RWPE2 (cell line): ENCODE results near the gene TMEM88.

Experiments used
- ATAC-seq: fragments of 200-7000 bp; cut with Tn5 transposase; 3 replicates; pipeline ENCODE4 v1.9.1; 2021; ENCODE audit warnings: low read depth
- DNase-seq: peaks from one replicate; pipeline ENCODE4 v3.0.0-alpha.2; 2020; ENCODE audit warnings: low spot score
- H3K27ac ChIP-seq: fragments of 450-650 bp; 2 replicates; pipeline ENCODE4 v1.5.1; 2017; ENCODE audit warnings: mild to moderate bottlenecking; ENCODE audit not compliant: poor library complexity, severe bottlenecking
- H3K27me3 ChIP-seq: fragments of 250-450 bp; sonication (Bioruptor Pico); 2 replicates; pipeline ENCODE4 v1.5.1; 2021; ENCODE audit warnings: mild to moderate bottlenecking, moderate library complexity; ENCODE audit not compliant: insufficient read depth, poor library complexity, severe bottlenecking
- H3K36me3 ChIP-seq: fragments of 250-450 bp; sonication (Bioruptor Pico); 2 replicates; pipeline ENCODE4 v1.5.1; 2020; ENCODE audit warnings: low read depth, mild to moderate bottlenecking, moderate library complexity
- H3K4me1 ChIP-seq: fragments of 250-450 bp; sonication (Bioruptor Pico); 2 replicates; pipeline ENCODE4 v1.5.1; 2021; ENCODE audit warnings: mild to moderate bottlenecking, moderate library complexity; ENCODE audit not compliant: insufficient read depth, poor library complexity, severe bottlenecking
- H3K4me3 ChIP-seq: fragments of 250-450 bp; sonication (Bioruptor Pico); 2 replicates; pipeline ENCODE4 v1.5.1; 2021; ENCODE audit warnings: mild to moderate bottlenecking, moderate library complexity; ENCODE audit not compliant: severe bottlenecking
- H3K9me3 ChIP-seq: fragments of 250-450 bp; sonication (Bioruptor Pico); 2 replicates; pipeline ENCODE4 v1.5.1; 2021; ENCODE audit warnings: mild to moderate bottlenecking, moderate library complexity; ENCODE audit not compliant: severe bottlenecking
- CTCF ChIP-seq: fragments of 450-650 bp; IDR thresholded peaks from one replicate; pipeline ENCODE4 v1.5.1; 2017; ENCODE audit warnings: mild to moderate bottlenecking, moderate library complexity; ENCODE audit not compliant: poor library complexity, severe bottlenecking

TMEM88 gene

GRCh38 chr17:7894226-7894625 lies 39.4 kb downstream of the TMEM88 start:
- no peak overlapping the region for H3K4me3 ChIP-seq
- no peak overlapping the region for H3K27ac ChIP-seq
- H3K27me3 ChIP-seq: no peaks in the 10 kb centered on the region
- H3K36me3 ChIP-seq: peaks cover 74% of the 10 kb centered on the region
- H3K9me3 ChIP-seq: no peaks in the 10 kb centered on the region
- DNase-seq (no peak), ATAC-seq (no peak)
- H3K4me1 ChIP-seq: peaks cover 3% of the 10 kb centered on the region
- TF ChIP-seq CTCF: no peak

GRCh38 chr17:7894866-7895265 lies 40.0 kb downstream of the TMEM88 start:
- Histone ChIP-seq H3K27ac (no peak overlapping the region), H3K4me3 (no peak overlapping the region), H3K36me3 (peaks cover 75% of the 10 kb centered on the region), H3K4me1 (no peaks in the 10 kb centered on the region), H3K27me3 (no peaks in the 10 kb centered on the region), H3K9me3 (no peaks in the 10 kb centered on the region)
- ATAC-seq (no peak), DNase-seq (no peak)
- TF ChIP-seq CTCF: no peak

DNA sequence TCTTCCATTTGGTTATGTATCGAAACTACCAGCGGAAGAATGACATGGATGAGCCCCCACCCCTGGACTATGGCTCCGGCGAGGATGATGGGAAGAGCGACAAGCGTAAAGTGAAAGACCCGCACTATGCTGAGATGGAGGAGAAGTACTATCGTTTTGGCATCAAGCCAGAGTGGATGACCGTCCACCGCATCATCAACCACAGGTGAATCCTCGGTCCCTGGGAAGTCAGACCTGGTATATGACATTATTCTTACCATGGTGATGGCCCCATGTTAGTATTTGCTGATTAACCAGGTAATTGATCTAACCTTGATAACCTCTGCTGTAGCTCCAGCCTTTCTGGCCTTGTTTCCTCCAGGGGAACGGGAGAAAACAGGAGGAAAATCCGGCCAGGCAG lies 42.2 kb downstream of the TMEM88 start:
- H3K27ac ChIP-seq: no peak overlapping the region
- no peak for DNase-seq
- no peak for ATAC-seq
- H3K4me3 ChIP-seq: no peak overlapping the region
- peaks cover 78% of the 10 kb centered on the region for H3K36me3 ChIP-seq
- no peaks in the 10 kb centered on the region for H3K9me3 ChIP-seq
- TF ChIP-seq CTCF: no peak
- no peaks in the 10 kb centered on the region for H3K4me1 ChIP-seq
- H3K27me3 ChIP-seq: no peaks in the 10 kb centered on the region

- ATAC-seq: peak; percentile 61
- Histone ChIP-seq H3K27me3 (no peaks in the 10 kb centered on the region), H3K36me3 (peaks cover 85% of the 10 kb centered on the region), H3K4me1 (no peaks in the 10 kb centered on the region), H3K9me3 (no peaks in the 10 kb centered on the region), H3K4me3 (no peak overlapping the region), H3K27ac (no peak overlapping the region)
- peak; percentile 53 for TF ChIP-seq CTCF
- DNase-seq: no peak
These were observed 42.9 kb downstream of the TMEM88 start for GRCh38 chr17:7897773-7898172.

GRCh38 chr17:7903154-7904103 lies 48.6 kb downstream of the TMEM88 start:
- Histone ChIP-seq H3K36me3 (peaks cover 90% of the 10 kb centered on the region), H3K27ac (no peak overlapping the region), H3K4me1 (no peaks in the 10 kb centered on the region), H3K27me3 (no peaks in the 10 kb centered on the region), H3K9me3 (no peaks in the 10 kb centered on the region), H3K4me3 (no peak overlapping the region)
- ATAC-seq: peak; percentile 33; the same call in 1 of the 3 replicates
- no peak for DNase-seq
- TF ChIP-seq CTCF: no peak
